Parathyroid adenoma (tissue), 2 donors: ENCODE data around the gene ZNF595.
"Not testable (repeated sequence)": the region's sequence is repeated elsewhere in the genome, so short reads cannot be mapped to it uniquely, and the experiment has no call there.

Source experiments
- H2AFZ ChIP-seq: fragments of 300-600 bp; sonication (generic); one replicate; pipeline ENCODE4 v1.7.0; 2017; ENCODE audit warnings: antibody characterized with exemption, mild to moderate bottlenecking
- H3K27ac ChIP-seq: fragments of 300-600 bp; sonication (generic); one replicate; pipeline ENCODE4 v1.7.0; 2017
- H3K27me3 ChIP-seq: fragments of 300-600 bp; sonication (generic); one replicate; pipeline ENCODE4 v1.7.0; 2017; ENCODE audit warnings: low read length; ENCODE audit not compliant: control insufficient read depth, insufficient read depth
- H3K36me3 ChIP-seq: fragments of 300-600 bp; sonication (generic); one replicate; pipeline ENCODE4 v1.7.0; 2017; ENCODE audit warnings: low read length; ENCODE audit not compliant: control insufficient read depth, insufficient read depth
- H3K4me1 ChIP-seq: fragments of 300-600 bp; sonication (generic); one replicate; pipeline ENCODE4 v1.7.0; 2017; ENCODE audit warnings: control low read depth
- H3K4me2 ChIP-seq: fragments of 300-600 bp; sonication (generic); one replicate; pipeline ENCODE4 v1.7.0; 2017; ENCODE audit warnings: low read length
- H3K4me3 ChIP-seq: fragments of 300-600 bp; sonication (generic); one replicate; pipeline ENCODE4 v1.7.0; 2017; ENCODE audit warnings: low read depth, low read length
- H3K79me2 ChIP-seq: fragments of 300-600 bp; sonication (generic); one replicate; pipeline ENCODE4 v1.7.0; 2017; ENCODE audit warnings: control low read depth
- H3K9ac ChIP-seq: fragments of 300-600 bp; sonication (generic); one replicate; pipeline ENCODE4 v1.7.0; 2017; ENCODE audit warnings: mild to moderate bottlenecking
- H3K9me3 ChIP-seq: fragments of 300-600 bp; sonication (generic); one replicate; pipeline ENCODE4 v1.7.0; 2017; ENCODE audit warnings: low read length; ENCODE audit not compliant: control insufficient read depth
- CTCF ChIP-seq: fragments of 300-600 bp; sonication (generic); IDR thresholded peaks from one replicate; pipeline ENCODE4 v1.7.0; 2017; ENCODE audit warnings: antibody characterized with exemption, mild to moderate bottlenecking
- donor health status: primary hyperparathyroidism.

ZNF595 gene

GRCh38 chr4:71830-72229, 18.7 kb downstream of the ZNF595 start:
- no peak overlapping the region for H2AFZ ChIP-seq
- no peaks in the 10 kb centered on the region for H3K27me3 ChIP-seq
- no peak for TF ChIP-seq CTCF
- no peak overlapping the region for H3K27ac ChIP-seq
- H3K9ac ChIP-seq = no peak overlapping the region
- no peaks in the 10 kb centered on the region for H3K36me3 ChIP-seq
- peaks cover 6% of the 10 kb centered on the region for H3K79me2 ChIP-seq
- H3K4me1 ChIP-seq = no peaks in the 10 kb centered on the region
- H3K4me3 ChIP-seq = no peak overlapping the region
- no peaks in the 10 kb centered on the region for H3K9me3 ChIP-seq
- H3K4me2 ChIP-seq = no peak overlapping the region

DNA sequence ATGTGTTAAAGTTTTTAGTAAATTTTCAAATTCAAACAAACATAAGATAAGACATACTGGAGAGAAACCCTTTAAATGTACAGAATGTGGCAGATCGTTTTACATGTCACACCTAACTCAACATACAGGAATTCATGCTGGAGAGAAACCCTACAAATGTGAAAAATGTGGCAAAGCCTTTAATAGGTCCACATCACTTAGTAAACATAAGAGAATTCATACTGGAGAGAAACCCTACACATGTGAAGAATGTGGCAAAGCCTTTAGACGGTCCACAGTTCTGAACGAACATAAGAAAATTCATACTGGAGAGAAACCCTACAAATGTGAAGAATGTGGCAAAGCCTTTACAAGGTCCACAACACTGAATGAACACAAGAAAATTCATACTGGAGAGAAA, 32.8 kb downstream of the ZNF595 start:
- Histone ChIP-seq H3K36me3 (peaks cover 32% of the 10 kb centered on the region), H3K4me1 (no peaks in the 10 kb centered on the region), H3K27me3 (no peaks in the 10 kb centered on the region), H2AFZ (no peak overlapping the region), H3K9me3 (peaks cover 22% of the 10 kb centered on the region), H3K4me3 (no peak overlapping the region), H3K4me2 (no peak overlapping the region), H3K27ac (no peak overlapping the region), H3K79me2 (no peaks in the 10 kb centered on the region), H3K9ac (no peak overlapping the region)
- TF ChIP-seq CTCF = no peak

DNA sequence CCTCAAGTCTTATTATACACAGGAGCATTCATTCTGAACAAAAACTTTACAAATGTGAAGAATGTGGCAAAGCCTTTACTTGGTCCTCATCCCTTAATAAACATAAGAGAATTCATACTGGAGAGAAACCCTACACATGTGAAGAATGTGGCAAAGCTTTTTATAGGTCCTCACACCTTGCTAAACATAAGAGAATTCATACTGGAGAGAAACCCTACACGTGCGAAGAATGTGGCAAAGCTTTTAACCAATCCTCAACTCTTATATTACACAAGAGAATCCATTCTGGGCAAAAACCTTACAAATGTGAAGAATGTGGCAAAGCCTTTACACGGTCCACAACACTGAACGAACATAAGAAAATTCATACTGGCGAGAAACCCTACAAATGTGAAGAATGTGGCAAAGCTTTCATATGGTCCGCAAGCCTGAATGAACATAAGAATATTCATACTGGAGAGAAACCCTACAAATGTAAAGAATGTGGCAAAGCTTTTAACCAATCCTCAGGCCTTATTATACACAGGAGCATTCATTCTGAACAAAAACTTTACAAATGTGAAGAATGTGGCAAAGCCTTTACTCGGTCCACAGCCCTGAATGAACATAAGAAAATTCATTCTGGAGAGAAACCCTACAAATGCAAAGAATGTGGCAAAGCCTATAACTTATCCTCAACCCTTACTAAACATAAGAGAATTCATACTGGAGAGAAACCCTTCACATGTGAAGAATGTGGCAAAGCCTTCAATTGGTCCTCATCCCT, 33.6 kb downstream of the ZNF595 start:
- not testable (repeated sequence) for H3K4me2 ChIP-seq, H3K9ac ChIP-seq, H3K4me3 ChIP-seq, H3K27ac ChIP-seq, H3K79me2 ChIP-seq, H3K4me1 ChIP-seq, H2AFZ ChIP-seq, H3K27me3 ChIP-seq
- H3K9me3 ChIP-seq = peaks cover 25% of the 10 kb centered on the region
- peaks cover 32% of the 10 kb centered on the region for H3K36me3 ChIP-seq

DNA sequence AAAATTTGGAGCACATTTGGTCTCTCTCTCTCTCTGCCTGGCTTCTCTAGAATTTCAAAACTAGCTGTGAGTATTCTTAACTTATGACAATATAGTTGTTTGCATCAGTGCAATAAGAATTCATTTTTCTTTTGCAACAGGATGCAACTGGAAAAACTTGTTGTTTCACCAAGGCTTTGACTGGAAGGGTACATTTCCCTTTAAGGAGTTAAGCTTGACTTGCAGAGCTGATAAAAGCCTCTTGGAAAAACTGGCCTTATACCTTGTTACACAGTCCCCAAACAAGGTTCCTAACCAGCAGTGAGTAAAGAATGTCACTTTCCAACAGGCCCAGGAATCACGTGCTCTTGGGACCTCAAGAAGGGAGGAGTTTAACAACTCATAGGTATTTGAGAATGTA, 45.3 kb downstream of the ZNF595 start:
- H3K4me2 ChIP-seq = no peak overlapping the region
- H3K9ac ChIP-seq = no peak overlapping the region
- no peaks in the 10 kb centered on the region for H3K9me3 ChIP-seq
- H3K4me1 ChIP-seq = no peaks in the 10 kb centered on the region
- H3K27me3 ChIP-seq = no peaks in the 10 kb centered on the region
- no peaks in the 10 kb centered on the region for H3K36me3 ChIP-seq
- H2AFZ ChIP-seq = no peak overlapping the region
- TF ChIP-seq CTCF = no peak
- H3K79me2 ChIP-seq = no peaks in the 10 kb centered on the region
- H3K4me3 ChIP-seq = no peak overlapping the region
- H3K27ac ChIP-seq = no peak overlapping the region

DNA sequence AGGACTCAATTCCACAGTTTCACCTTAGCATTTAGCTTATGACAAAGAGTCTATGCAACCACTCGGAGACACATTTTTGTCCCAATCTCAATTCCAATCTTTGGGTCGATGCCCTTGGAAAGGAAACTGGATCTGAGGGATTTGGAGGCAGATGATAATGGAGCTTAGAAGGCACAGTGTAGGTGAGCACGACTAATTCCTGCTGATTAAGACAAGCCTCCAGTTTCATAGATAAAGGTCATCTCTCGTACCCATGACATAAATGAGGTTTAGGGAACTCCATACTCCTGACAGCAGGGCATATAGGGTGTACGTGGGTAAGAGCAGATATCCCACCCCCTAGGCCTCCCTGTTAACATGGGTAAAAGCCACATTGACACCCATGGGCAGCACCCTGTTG, 46.7 kb downstream of the ZNF595 start:
- H3K9ac ChIP-seq = no peak overlapping the region
- H3K4me1 ChIP-seq = no peaks in the 10 kb centered on the region
- H3K79me2 ChIP-seq = no peaks in the 10 kb centered on the region
- no peak overlapping the region for H3K4me2 ChIP-seq
- no peak overlapping the region for H2AFZ ChIP-seq
- H3K27ac ChIP-seq = no peak overlapping the region
- no peak overlapping the region for H3K4me3 ChIP-seq
- no peaks in the 10 kb centered on the region for H3K9me3 ChIP-seq
- H3K36me3 ChIP-seq = no peaks in the 10 kb centered on the region
- H3K27me3 ChIP-seq = no peaks in the 10 kb centered on the region
- TF ChIP-seq CTCF = no peak
